H1 (cell line): ENCODE measurements around the gene NDRG2. TPM values are rescaled to one million over a fixed set of nuclear protein-coding genes. Genes with fewer than 3 reads are reported as not detected.

ENCODE experiments used
- CTCF ChIA-PET: fragments of 300-600 bp; sonication (Branson Sonifier 250); formaldehyde crosslinking; loops from one replicate; lab custom pipeline; 2021; ENCODE audit not compliant: partially characterized antibody; lab: Charles Lee
- POLR2A ChIA-PET: fragments of 300-600 bp; sonication (Branson Sonifier 250); formaldehyde crosslinking; loops from one replicate; lab custom pipeline; 2021; ENCODE audit warnings: inconsistent platforms; ENCODE audit not compliant: partially characterized antibody; lab: Charles Lee
- DNase-seq, 2 experiments: peaks; one replicate each; pipeline versions ENCODE4 v3.0.0 to v3.0.0-alpha.2; 2010 to 2022; ENCODE audit warnings: low spot score in 2 of 2, low read depth in 1 of 2, mixed read lengths in 1 of 2
- FAIRE-seq: peaks from 2 replicates; lab custom pipeline; 2011; peaks lifted over from hg19 to GRCh38; lab: Jason Lieb, UNC
- H2AFZ ChIP-seq: 2 replicates; pipeline ENCODE4 v1.8.1; 2012; ENCODE audit warnings: low read length, inconsistent platforms
- H2AK5ac ChIP-seq: 2 replicates; pipeline ENCODE4 v1.6.1; 2013; ENCODE audit warnings: low read depth, low read length
- H2BK120ac ChIP-seq: replicated peaks from 2 replicates; pipeline ENCODE3; 2013; ENCODE audit warnings: low read depth, low read length, inconsistent platforms
- H2BK12ac ChIP-seq: 2 replicates; pipeline ENCODE4 v1.6.1; 2013; ENCODE audit warnings: low read depth, low read length
- H2BK15ac ChIP-seq: 2 replicates; pipeline ENCODE4 v1.6.1; 2013; ENCODE audit warnings: low read length
- H2BK20ac ChIP-seq: 2 replicates; pipeline ENCODE4 v1.6.1; 2013; ENCODE audit warnings: low read length
- H2BK5ac ChIP-seq: 2 replicates; pipeline ENCODE4 v1.6.1; 2013; ENCODE audit warnings: low read depth, low read length
- H3K14ac ChIP-seq: 2 replicates; pipeline ENCODE4 v1.6.1; 2013; ENCODE audit warnings: inconsistent platforms; ENCODE audit not compliant: insufficient read length
- H3K18ac ChIP-seq: 2 replicates; pipeline ENCODE4 v1.6.1; 2013; ENCODE audit warnings: low read length; ENCODE audit errors: extremely low read depth
- H3K23ac ChIP-seq: 2 replicates; pipeline ENCODE4 v1.6.1; 2013; ENCODE audit warnings: inconsistent platforms; ENCODE audit not compliant: insufficient read length
- H3K23me2 ChIP-seq: 2 replicates; pipeline ENCODE4 v1.6.1; 2013; ENCODE audit warnings: low read depth, low read length
- H3K27ac ChIP-seq: 2 replicates; pipeline ENCODE4 v1.6.1; 2011; ENCODE audit warnings: low read depth, low read length, inconsistent platforms
- H3K27me3 ChIP-seq, 4 experiments: replicated peaks in 1 of 4; 1 replicate in 1 of 4; 2 replicates in 3 of 4; pipeline versions ENCODE4 v1.6.1 to v1.8.1; 2011 to 2013; ENCODE audit warnings: low read length in 3 of 4, mild to moderate bottlenecking in 3 of 4, inconsistent platforms in 2 of 4, mixed read lengths in 2 of 4, moderate library complexity in 1 of 4; ENCODE audit not compliant: control insufficient read depth in 3 of 4, insufficient read depth in 3 of 4; ENCODE audit errors: extremely low read depth in 1 of 4
- H3K36me3 ChIP-seq, 4 experiments: 2 replicates each; pipeline versions ENCODE4 v1.6.1 to v1.8.1; 2011 to 2013; ENCODE audit warnings: mild to moderate bottlenecking in 4 of 4, low read length in 3 of 4, moderate library complexity in 2 of 4, control low read depth in 1 of 4, inconsistent platforms in 1 of 4; ENCODE audit not compliant: insufficient read depth in 4 of 4, control insufficient read depth in 2 of 4
- H3K4ac ChIP-seq: replicated peaks from 2 replicates; pipeline ENCODE3; 2013; ENCODE audit warnings: low read length, low read depth, mixed read lengths, inconsistent platforms; ENCODE audit not compliant: insufficient read length
- H3K4me1 ChIP-seq, 4 experiments: replicated peaks in 1 of 4; 1 replicate in 1 of 4; 2 replicates in 3 of 4; pipeline versions ENCODE4 v1.6.1 to v1.8.1; 2011 to 2013; ENCODE audit warnings: low read length in 3 of 4, inconsistent platforms in 2 of 4, mixed read lengths in 1 of 4; ENCODE audit not compliant: insufficient read depth in 4 of 4, control insufficient read depth in 3 of 4
- H3K4me2 ChIP-seq, 2 experiments: 2 replicates each; pipeline versions ENCODE4 v1.6.1 to v1.8.1; 2011 to 2013; ENCODE audit warnings: low read depth in 2 of 2, low read length in 2 of 2, control low read depth in 1 of 2, inconsistent platforms in 1 of 2, mild to moderate bottlenecking in 1 of 2; ENCODE audit not compliant: insufficient read depth in 1 of 2
- H3K4me3 ChIP-seq, 4 experiments: fragments of 200-600, 300-600 bp in 1 of 4; sonication (generic), shearing (Covaris generic), sonication (Bioruptor Twin) in 1 of 4; 2 replicates each; pipeline versions ENCODE4 v1.5.1 to v1.8.1; 2011 to 2016; ENCODE audit warnings: low read length in 4 of 4, low read depth in 3 of 4, control low read depth in 2 of 4, inconsistent platforms in 2 of 4, mild to moderate bottlenecking in 2 of 4, mixed read lengths in 1 of 4, moderate library complexity in 1 of 4; ENCODE audit not compliant: insufficient read depth in 2 of 4; ENCODE audit errors: extremely low read depth in 1 of 4
- H3K56ac ChIP-seq: replicated peaks from 2 replicates; pipeline ENCODE3; 2013; ENCODE audit warnings: low read depth, mild to moderate bottlenecking, mixed read lengths, low read length, inconsistent platforms; ENCODE audit not compliant: insufficient read length
- H3K79me1 ChIP-seq: 2 replicates; pipeline ENCODE4 v1.6.1; 2013; ENCODE audit warnings: low read depth, low read length, control low read depth
- H3K79me2 ChIP-seq, 2 experiments: 2 replicates each; pipeline versions ENCODE4 v1.6.1 to v1.8.1; 2012 to 2013; ENCODE audit warnings: low read length in 2 of 2, mild to moderate bottlenecking in 2 of 2, inconsistent platforms in 1 of 2; ENCODE audit not compliant: insufficient read depth in 2 of 2, control insufficient read depth in 1 of 2
- H3K9ac ChIP-seq, 4 experiments: replicated peaks in 1 of 4; 1 replicate in 1 of 4; 2 replicates in 3 of 4; pipeline versions ENCODE4 v1.6.1 to v1.8.1; 2011 to 2013; ENCODE audit warnings: low read depth in 3 of 4, low read length in 3 of 4, control low read depth in 2 of 4, mild to moderate bottlenecking in 2 of 4, moderate library complexity in 2 of 4, inconsistent platforms in 1 of 4; ENCODE audit errors: extremely low read depth in 1 of 4
- H3K9me3 ChIP-seq, 2 experiments: 2 replicates each; pipeline versions ENCODE4 v1.6.1 to v1.8.1; 2012 to 2013; ENCODE audit warnings: mild to moderate bottlenecking in 2 of 2, moderate library complexity in 2 of 2, control low read depth in 1 of 2, inconsistent platforms in 1 of 2, low read depth in 1 of 2, low read length in 1 of 2, mixed read lengths in 1 of 2; ENCODE audit not compliant: insufficient read depth in 2 of 2
- H4K20me1 ChIP-seq, 2 experiments: replicated peaks in 1 of 2; 2 replicates each; pipeline versions ENCODE3 to v1.8.1; 2011 to 2013; ENCODE audit warnings: inconsistent platforms in 2 of 2, low read length in 2 of 2, mild to moderate bottlenecking in 1 of 2; ENCODE audit not compliant: insufficient read depth in 2 of 2, control insufficient read depth in 1 of 2
- H4K5ac ChIP-seq: 2 replicates; pipeline ENCODE4 v1.6.1; 2013; ENCODE audit warnings: low read length, low read depth, mixed read lengths, inconsistent platforms; ENCODE audit not compliant: insufficient read length
- H4K8ac ChIP-seq: 2 replicates; pipeline ENCODE4 v1.8.0; 2013; ENCODE audit warnings: mild to moderate bottlenecking, moderate library complexity, low read length, inconsistent platforms; ENCODE audit not compliant: insufficient read depth; ENCODE audit errors: extremely low read depth
- H4K91ac ChIP-seq: replicated peaks from 2 replicates; pipeline ENCODE3; 2013; ENCODE audit warnings: low read length, mixed read lengths, inconsistent platforms; ENCODE audit not compliant: insufficient read length
- BACH1 ChIP-seq: IDR thresholded peaks from 2 replicates; pipeline ENCODE4 v1.6.1; 2012; ENCODE audit warnings: low read length, improper control_type of control experiment
- BCL11A ChIP-seq, 2 experiments: IDR thresholded peaks; one replicate each; pipeline ENCODE4 v1.6.1; 2011; ENCODE audit warnings: low read depth in 2 of 2, low read length in 2 of 2, mild to moderate bottlenecking in 2 of 2
- CTBP2 ChIP-seq: IDR thresholded peaks from 2 replicates; pipeline ENCODE4 v1.7.0; 2011; ENCODE audit warnings: borderline replicate concordance, mild to moderate bottlenecking, moderate library complexity, mixed read lengths, low read length; ENCODE audit not compliant: insufficient read depth, insufficient read length
- EZH2 ChIP-seq: fragments of 200-600 bp; sonication (generic); IDR thresholded peaks from 2 replicates; pipeline ENCODE4 v1.7.1; 2012; ENCODE audit warnings: low read depth, mild to moderate bottlenecking, moderate library complexity, low read length, inconsistent platforms; ENCODE audit not compliant: severe bottlenecking
- NRF1 ChIP-seq: IDR thresholded peaks from 2 replicates; pipeline ENCODE4 v1.6.1; 2011; ENCODE audit warnings: mild to moderate bottlenecking, low read depth, low read length, improper control_type of control experiment
- POLR2A ChIP-seq, 2 experiments: IDR thresholded peaks; 1 replicate in 1 of 2; 2 replicates in 1 of 2; pipeline ENCODE4 v1.6.1; 2011; ENCODE audit warnings: low read depth in 2 of 2, low read length in 2 of 2, mild to moderate bottlenecking in 2 of 2; ENCODE audit errors: control extremely low read depth in 1 of 2
- POLR2AphosphoS5 ChIP-seq: IDR thresholded peaks from 2 replicates; pipeline ENCODE4 v1.6.1; 2011; ENCODE audit warnings: low read depth, low read length
- SIN3A ChIP-seq, 2 experiments: IDR thresholded peaks in 1 of 2; conservative IDR thresholded peaks in 1 of 2; 2 replicates each; pipeline ENCODE4 v1.6.1; 2011 to 2012; ENCODE audit warnings: low read length in 2 of 2, improper control_type of control experiment in 1 of 2, low read depth in 1 of 2, mild to moderate bottlenecking in 1 of 2
- TAF1 ChIP-seq: IDR thresholded peaks from 2 replicates; pipeline ENCODE4 v1.6.1; 2011; ENCODE audit warnings: mild to moderate bottlenecking, low read depth, low read length
- TEAD4 ChIP-seq: IDR thresholded peaks from 2 replicates; pipeline ENCODE4 v1.6.1; 2012; ENCODE audit warnings: low read depth, low read length, inconsistent platforms, mixed read lengths
- WGBS, 2 experiments: shearing (Covaris generic) in 1 of 2; methylation state at CpG; one replicate each; pipeline versions ENCODE4 v1.1.6 to v1.1.7; 2013 to 2015; ENCODE audit warnings: low lambda C conversion rate in 2 of 2, mixed read lengths in 2 of 2, inconsistent platforms in 1 of 2, low coverage in 1 of 2, missing lambda C conversion rate in 1 of 2; ENCODE audit not compliant: insufficient replicate concordance in 2 of 2, insufficient coverage in 1 of 2, insufficient read length in 1 of 2; ENCODE audit errors: extremely low coverage in 1 of 2, missing lambda C conversion rate in 1 of 2; 5-methylcytosine and 5-hydroxymethylcytosine counted together
- polyA plus RNA-seq, 7 experiments: library from polyadenylated mRNA; depleted of rRNA in 3 of 7; stranded (reverse) in 5 of 7; unstranded in 2 of 7; fragments of >200 nt in 5 of 7; fragments of 200-250 nt in 2 of 7; gene quantifications; 1 replicate in 5 of 7; 2 replicates in 1 of 7; 4 replicates in 1 of 7; pipeline versions ENCODE4 v1.2.1 to v1.2.3, GENCODE V29; 2011 to 2013; ENCODE audit warnings: missing spikeins in 2 of 7, mixed read lengths in 2 of 7
- total RNA-seq: library from RNA; stranded (reverse); fragmentation: NEBNext Ultra II Directional; extraction: Animal tissue kit (Norgen Biotek cat#: 25700); gene quantifications from 2 replicates; pipeline ENCODE4 v1.2.1, GENCODE V29; 2021
- TF ChIP-seq, protein P1 (sequence below), 3 experiments: IDR thresholded peaks; 1 replicate in 2 of 3; 2 replicates in 1 of 3; pipeline versions ENCODE4 v1.5.1 to v1.6.1; 2011; ENCODE audit warnings: low read length in 3 of 3, mild to moderate bottlenecking in 3 of 3, inconsistent platforms in 2 of 3, low read depth in 1 of 3, moderate library complexity in 1 of 3; ENCODE audit not compliant: insufficient read depth in 1 of 3; ENCODE audit errors: control extremely low read depth in 1 of 3

NDRG2 gene
- total and polyA plus RNA-seq, 2 of the 8 experiments (the other 6 are each of a cell fraction or from before 2014, with no cell fraction given) = 29.9 to 48.6 TPM

DNA sequence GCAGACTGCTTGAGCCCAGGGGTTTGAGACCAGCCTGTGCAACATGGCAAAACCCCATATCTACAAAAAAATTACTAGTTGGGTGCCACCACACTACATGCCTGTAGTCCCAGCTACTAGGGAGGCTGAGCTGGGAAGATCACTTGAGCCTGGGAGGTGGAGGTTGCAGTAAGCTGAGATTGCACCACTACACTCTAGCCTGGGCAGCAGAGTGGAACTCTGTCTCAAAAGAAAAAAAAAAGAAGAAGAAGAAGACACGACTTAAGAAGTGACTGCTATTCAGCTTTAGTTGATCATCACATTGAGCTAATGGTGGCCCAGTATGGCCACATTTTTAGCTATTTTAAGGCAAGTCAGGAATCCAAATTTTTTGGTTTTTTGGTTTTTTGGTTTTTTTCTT is 44.0 kb downstream of the NDRG2 start:
- Histone ChIP-seq H3K9me3 (no peaks in the 10 kb centered on the region), H3K4me1 (no peaks in the 10 kb centered on the region), H3K14ac (no peak overlapping the region), H2BK5ac (no peak overlapping the region), H2BK12ac (no peak overlapping the region), H3K23ac (no peak overlapping the region), H4K5ac (no peak overlapping the region), H3K4me2 (no peak overlapping the region), H3K79me1 (no peaks in the 10 kb centered on the region), H3K56ac (no peak overlapping the region), H2BK20ac (no peak overlapping the region), H2AK5ac (no peak overlapping the region), H3K27ac (no peak overlapping the region), H3K4ac (no peak overlapping the region), H4K91ac (no peak overlapping the region), H2BK15ac (no peak overlapping the region), H3K18ac (no peak overlapping the region), H3K23me2 (no peaks in the 10 kb centered on the region), H2BK120ac (no peak overlapping the region), H3K4me3 (no peak overlapping the region), H3K79me2 (no peaks in the 10 kb centered on the region), H3K27me3 (peaks cover 0 to 2% (median 0%) of the 10 kb centered on the region in 4 experiments; a peak in 2 of 7 replicates), H2AFZ (no peak overlapping the region), H4K8ac (no peak overlapping the region), H4K20me1 (no peaks in the 10 kb centered on the region), H3K36me3 (no peaks in the 10 kb centered on the region), H3K9ac (no peak overlapping the region)
- CTCF ChIA-PET = interaction anchor here (0.6 to 2.1 kb wide), 7 partner anchors 8 to 117 kb away, joined by 3 to 6 read pairs (median 5); no protein-coding TSS in a partner anchor
- WGBS, 2 experiments = 69% methylated on average over 1 of the region's 1 CpG; no CpG with 5 or more reads in 1 of the 2 experiments
- no peak for TF ChIP-seq EZH2
- TF ChIP-seq CTBP2 = no peak
- no peak for TF ChIP-seq BCL11A (IDR thresholded peaks at IDR 0.05; ENCODE audit: low read depth in 2 of 2, low read length in 2 of 2)
- no peak for TF ChIP-seq BACH1
- TF ChIP-seq POLR2A (IDR thresholded peaks at IDR 0.05; ENCODE audit: control extremely low read depth in 1 of 2, low read depth in 2 of 2, low read length in 2 of 2) = no peak
- TF ChIP-seq TAF1 = no peak
- no peak for TF ChIP-seq POLR2AphosphoS5
- no peak for TF ChIP-seq NRF1
- TF ChIP-seq, protein P1, sequence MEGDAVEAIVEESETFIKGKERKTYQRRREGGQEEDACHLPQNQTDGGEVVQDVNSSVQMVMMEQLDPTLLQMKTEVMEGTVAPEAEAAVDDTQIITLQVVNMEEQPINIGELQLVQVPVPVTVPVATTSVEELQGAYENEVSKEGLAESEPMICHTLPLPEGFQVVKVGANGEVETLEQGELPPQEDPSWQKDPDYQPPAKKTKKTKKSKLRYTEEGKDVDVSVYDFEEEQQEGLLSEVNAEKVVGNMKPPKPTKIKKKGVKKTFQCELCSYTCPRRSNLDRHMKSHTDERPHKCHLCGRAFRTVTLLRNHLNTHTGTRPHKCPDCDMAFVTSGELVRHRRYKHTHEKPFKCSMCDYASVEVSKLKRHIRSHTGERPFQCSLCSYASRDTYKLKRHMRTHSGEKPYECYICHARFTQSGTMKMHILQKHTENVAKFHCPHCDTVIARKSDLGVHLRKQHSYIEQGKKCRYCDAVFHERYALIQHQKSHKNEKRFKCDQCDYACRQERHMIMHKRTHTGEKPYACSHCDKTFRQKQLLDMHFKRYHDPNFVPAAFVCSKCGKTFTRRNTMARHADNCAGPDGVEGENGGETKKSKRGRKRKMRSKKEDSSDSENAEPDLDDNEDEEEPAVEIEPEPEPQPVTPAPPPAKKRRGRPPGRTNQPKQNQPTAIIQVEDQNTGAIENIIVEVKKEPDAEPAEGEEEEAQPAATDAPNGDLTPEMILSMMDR (IDR thresholded peaks at IDR 0.05; ENCODE audit: control extremely low read depth in 1 of 3, insufficient read depth in 1 of 3, low read depth in 1 of 3, low read length in 3 of 3) = no peak
- no peak for TF ChIP-seq SIN3A (conservative IDR thresholded peaks at IDR 0.05 in 1 of 2, IDR thresholded peaks at IDR 0.05 in 1 of 2; ENCODE audit: low read depth in 1 of 2, low read length in 2 of 2)
- TF ChIP-seq TEAD4 = no peak
- DNase-seq (no peak), FAIRE-seq (no peak)
- POLR2A ChIA-PET = interaction anchor here (0.6 to 1.8 kb wide), 3 partner anchors 8 to 86 kb away, joined by 3 to 6 read pairs (median 3); no protein-coding TSS in a partner anchor
